Mucosa of gallbladder (tissue), 1 donor: ENCODE measurements around the gene AGRN. TPM values are rescaled to one million over a fixed set of nuclear protein-coding genes. Genes with fewer than 3 reads are reported as not detected.
A peak's percentile ranks its signal among the peaks of the same experiment; 100 is the strongest.
"Not testable (repeated sequence)": the region's sequence is repeated elsewhere in the genome, so short reads cannot be mapped to it uniquely, and the experiment has no call there.

Experiments used
- DNase-seq: peaks from one replicate; pipeline ENCODE4 v3.0.0-alpha.2; 2020; ENCODE audit warnings: low spot score
- total RNA-seq: library from RNA; stranded (reverse); gene quantifications from one replicate; pipeline ENCODE4 v1.2.1, GENCODE V29; 2021
- donor health status: DM: no; HTN: no; CAD: no.

Gene AGRN
- total RNA-seq, 1 donor from 2014 or later, result 311 TPM

DNA sequence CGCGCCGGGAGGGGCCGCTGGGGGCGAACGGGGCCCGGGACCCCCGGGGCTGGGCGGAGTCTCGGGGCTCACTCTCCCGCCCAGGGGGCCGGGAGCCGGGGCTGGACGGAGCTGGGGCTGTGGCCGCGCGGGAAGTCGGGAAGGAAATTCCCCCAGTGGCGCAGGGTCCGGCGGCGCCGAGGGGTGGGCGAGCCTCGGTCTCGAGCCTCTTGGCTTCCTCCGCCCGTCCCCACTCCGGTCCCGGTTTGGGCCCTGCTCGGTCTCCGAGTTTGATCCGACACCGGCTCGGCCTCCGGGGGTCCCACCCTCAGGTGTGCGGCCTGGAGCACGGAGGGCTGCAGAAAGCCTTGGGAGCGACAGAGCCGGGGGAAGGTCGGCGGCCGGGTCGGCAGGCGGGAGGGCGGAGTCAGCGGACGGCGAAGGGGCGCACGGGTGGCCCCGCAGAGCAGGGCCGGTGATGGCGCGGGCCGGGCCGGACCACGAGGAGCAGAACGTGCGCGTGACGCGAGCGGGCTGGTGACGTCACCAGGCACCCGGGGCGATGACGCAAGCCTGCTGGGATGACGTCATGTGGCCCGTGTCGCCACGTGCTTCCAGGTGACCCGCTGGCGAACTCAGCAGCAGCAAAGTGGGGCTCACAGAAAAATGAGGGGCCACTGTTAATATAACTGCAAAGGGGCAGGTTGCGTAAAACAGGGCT is 19.4 kb upstream of the AGRN start:
- peak; percentile 78 for DNase-seq

DNA sequence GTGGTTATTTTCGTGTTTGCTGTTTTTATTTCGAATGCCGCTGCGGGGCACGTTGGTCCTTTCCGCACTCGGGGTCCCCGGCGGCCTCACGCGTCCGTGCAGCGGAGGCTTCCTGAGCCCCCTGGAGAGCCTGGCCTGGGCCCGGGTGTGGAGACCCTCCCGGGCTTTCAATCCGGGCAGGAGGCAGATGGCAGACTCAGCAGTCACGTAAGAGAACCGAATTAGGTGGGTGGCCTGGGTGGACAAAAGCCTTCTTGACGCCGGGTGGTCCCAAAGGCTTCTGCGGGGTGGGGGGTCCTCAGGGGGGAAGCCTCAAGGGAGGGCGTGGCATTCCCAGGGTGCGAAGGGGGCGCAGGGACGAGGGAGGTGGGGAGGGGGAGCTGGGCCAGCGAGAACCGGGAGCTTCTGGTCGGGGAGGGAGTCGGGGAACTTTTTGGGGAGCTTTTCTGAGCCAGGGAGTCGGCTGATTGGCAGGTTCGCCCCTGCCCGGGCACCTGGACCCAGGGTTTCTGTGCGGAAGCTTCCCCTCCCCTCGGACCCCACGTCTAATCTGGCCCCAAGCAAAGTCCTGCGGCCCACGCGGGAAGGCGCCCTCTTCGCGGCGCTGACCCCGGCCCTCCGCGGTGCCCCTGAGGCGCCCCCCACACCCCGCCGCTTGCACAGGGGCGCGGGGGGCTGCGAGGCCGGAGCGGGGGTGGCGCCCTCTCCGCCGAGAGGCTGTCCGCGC is 18.7 kb upstream of the AGRN start:
- DNase-seq, result no peak

DNA sequence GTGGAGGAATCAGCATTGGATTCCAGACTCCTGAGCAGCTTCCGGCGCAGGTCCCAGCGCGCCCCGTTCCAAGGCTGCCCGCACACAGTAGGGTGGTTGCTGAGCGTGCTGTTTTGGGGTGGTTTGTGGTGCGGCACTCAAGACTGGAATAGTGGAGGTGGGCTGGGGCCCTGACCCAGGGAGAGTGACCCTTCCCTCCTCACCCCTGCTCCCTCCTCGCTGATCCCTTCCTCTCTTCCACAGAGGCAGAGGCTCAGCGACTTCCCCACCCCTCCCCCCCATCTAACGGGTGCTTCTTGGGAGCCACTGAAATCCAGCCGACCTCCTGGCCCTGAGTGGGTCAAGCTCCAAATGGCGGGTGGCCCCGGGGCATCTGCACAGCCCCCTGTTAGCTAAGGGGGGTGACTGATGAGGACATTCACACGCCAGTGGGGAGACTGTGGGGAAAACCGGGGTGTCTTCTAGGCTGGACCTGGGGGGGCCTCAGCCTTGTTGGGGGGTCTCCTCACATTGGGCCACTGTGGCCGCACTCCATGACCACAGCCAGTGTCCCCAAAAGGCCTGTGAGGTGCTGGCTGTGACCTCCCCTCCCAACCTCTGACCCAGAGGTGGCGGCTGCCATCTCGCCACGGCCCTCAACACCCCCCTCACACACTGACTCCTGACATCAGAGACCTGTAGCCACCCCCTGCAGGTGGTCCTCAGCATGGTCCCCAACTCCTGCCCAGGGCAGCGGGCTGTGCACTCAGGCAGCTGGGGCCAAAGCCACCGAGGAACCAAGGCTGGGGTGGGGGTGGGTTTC is 16.1 kb upstream of the AGRN start:
- DNase-seq, result no peak

DNA sequence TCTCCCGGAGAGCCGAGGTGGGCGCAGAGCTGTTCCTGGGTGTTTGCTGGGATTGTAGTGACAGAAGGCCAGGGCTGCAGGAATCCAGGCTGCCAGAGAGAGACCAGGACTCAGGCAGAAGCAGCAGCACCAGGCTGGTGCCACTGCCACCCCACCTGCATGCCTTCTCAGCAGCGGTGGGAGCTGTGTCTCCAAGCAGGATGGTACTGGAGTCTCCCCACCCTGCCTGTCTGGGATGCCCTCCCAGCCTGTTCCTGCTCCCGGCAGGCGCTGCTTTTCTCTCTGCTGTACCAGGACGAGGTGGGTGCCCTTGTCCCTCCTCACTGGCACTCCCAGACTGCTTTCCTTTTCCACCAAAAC is 15.5 kb upstream of the AGRN start:
- DNase-seq, result no peak

GRCh38 chr1:1004780-1005697 is 14.9 kb upstream of the AGRN start:
- DNase-seq, result peak; percentile 51

- no peak for DNase-seq
Measured at GRCh38 chr1:1005774-1006304, 14.1 kb upstream of the AGRN start.

GRCh38 chr1:1006305-1007159 is 13.4 kb upstream of the AGRN start:
- peak; percentile 87 for DNase-seq

GRCh38 chr1:1010131-1010530 is 9.8 kb upstream of the AGRN start:
- DNase-seq, result not testable (repeated sequence)

- no peak for DNase-seq
Measured at GRCh38 chr1:1011396-1011949, 8.4 kb upstream of the AGRN start.

GRCh38 chr1:1012736-1013104 is 7.2 kb upstream of the AGRN start:
- not testable (repeated sequence) for DNase-seq

DNA sequence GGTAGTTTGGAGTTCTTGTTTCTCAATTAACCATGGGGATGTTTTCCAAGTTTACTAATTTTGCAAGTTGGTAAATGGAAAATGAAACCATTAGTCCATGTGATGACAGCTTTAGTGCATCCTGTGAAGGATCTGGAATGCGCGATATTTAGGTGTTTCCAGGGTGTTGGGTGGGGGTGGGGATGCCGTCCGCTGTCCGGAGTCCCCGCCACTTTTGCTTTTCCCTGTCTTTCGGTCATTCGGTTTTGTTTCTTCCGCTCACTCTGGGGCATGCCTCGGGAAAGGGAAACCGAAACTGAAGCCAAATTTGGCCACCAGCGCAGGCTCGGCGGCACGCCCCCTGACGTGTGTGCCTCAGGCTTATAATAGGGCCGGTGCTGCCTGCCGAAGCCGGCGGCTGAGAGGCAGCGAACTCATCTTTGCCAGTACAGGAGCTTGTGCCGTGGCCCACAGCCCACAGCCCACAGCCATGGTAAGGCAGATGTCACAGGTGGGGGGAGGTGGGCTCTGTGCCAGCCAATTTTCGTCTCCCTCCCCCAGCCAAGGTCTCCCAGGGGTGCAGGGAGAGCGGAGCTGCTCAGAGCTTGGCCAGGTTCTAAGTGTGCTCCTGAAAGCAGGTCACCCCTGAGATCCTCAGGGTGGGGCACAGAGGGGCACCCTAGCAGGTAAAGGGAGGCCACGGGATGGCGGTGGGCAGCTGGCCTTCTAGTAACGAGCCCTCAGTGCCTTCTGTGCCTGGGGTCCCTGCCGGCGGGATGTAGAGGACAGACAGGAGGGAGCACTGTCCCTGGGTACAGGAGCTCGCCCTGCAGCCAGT is 6.6 kb upstream of the AGRN start, which contains the start of gene ISG15:
Gene ISG15 (plus strand): TSS at position 393 of the 817 bp plus-strand sequence. CDS start 77 bp downstream, at position 470.
- peak; percentile 94 for DNase-seq

- DNase-seq, result no peak
Measured at GRCh38 chr1:1013922-1014648, 5.8 kb upstream of the AGRN start.

DNA sequence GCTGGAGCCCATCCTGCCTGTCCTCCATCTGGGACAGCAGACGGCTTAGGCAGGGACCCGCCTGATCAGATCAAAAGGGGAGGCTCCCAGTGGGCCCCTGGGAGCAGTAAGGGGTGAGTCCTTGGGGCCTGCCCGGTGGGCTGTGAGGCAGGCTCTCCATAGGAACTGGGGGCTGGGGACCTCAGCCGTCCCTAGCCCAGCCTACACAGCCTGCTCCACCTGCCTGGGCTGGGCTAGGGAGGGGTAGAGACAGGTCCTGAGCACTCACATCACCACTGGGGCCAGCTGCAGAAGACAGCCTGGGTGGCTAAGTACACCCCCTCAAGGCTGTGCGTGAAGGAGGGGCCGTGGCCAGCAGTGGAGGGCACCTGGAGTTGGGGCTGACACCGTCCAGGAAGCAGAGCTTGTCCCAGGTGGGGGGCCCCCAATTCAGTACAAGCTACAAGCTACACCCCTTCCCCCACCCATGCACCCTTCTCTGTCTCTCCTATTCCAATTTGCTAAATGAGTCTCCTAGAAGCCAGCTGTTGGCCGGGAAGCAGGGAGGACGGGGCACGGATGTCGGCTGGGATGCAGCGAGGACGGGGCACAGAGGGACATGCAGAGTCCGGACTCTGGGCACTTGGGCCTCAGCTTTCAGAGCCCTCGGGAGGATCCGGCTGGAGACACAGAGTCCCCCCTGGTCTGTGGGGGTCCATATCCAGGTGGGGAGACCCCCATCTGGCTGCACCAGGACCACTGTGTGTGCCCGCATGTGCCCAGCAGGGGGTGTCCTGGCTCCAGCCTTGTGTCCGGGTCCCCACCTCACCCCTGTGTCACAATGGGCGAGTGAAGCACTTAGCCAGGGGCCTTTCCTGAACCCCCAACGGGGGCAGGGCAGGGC is 4.9 kb upstream of the AGRN start:
- DNase-seq, result no peak

DNA sequence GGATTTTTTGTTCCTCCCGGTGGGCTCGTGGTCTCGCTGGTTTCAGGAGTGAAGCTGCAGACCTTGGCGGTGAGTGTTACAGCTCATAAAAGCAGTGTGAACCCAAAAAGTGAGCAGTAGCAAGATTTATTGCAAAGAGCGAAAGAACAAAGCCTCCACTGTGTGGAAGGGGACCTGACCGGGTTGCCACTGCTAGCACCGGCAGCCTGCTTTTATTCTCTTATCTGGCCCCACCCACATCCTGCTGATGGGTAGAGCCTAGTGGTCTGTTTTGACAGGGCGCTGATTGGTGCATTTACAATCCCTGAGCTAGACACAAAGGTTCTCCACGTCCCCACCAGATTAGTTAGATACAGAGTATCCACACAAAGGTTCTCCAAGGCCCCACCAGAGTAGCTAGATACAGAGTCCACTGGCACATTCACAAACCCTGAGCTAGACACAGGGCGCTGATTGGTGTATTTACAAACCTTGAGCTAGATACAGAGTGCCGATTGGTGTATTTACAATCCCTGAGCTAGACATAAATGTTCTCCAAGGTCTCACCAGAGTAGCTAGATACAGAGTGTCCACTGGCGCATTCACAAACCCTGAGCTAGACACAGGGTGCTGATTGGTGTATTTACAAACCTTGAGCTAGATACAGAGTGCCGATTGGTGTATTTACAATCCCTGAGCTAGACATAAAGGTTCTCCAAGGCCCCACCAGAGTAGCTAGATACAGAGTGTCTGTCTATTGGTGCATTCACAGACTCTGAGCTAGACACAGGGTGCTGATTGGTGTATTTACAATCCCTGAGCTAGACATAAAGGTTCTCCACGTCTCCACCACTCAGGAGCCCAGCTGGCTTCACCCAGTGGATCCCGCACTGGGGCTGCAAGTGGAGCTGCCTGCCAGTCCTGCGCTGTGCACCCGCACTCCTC is 2.3 kb upstream of the AGRN start:
- DNase-seq, result not testable (repeated sequence)

- not testable (repeated sequence) for DNase-seq
Measured at GRCh38 chr1:1018321-1018685, 1.6 kb upstream of the AGRN start.
